Spleen (tissue), 7 donors: ENCODE measurements around the gene FLT3LG.

Source experiments
- CTCF ChIP-seq, 11 experiments: fragments of 200-600 bp in 7 of 11; fragments of 450-650 bp in 4 of 11; sonication (generic) in 4 of 11; IDR thresholded peaks in 8 of 11; conservative IDR thresholded peaks in 3 of 11; 1 replicate in 7 of 11; 2 replicates in 4 of 11; pipeline versions ENCODE4 v1.4.0 to v1.8.0; 2016 to 2021; ENCODE audit warnings: antibody characterized with exemption in 11 of 11, inconsistent platforms in 4 of 11, mild to moderate bottlenecking in 1 of 11
- POLR2A ChIP-seq, 3 donors: fragments of 450-650 bp; IDR thresholded peaks; one replicate each; pipeline ENCODE4 v1.5.1; 2017; ENCODE audit warnings: antibody characterized with exemption in 3 of 3, mild to moderate bottlenecking in 1 of 3
- donor health status: DM: no; HTN: no; CAD: no; lungs with moderate emphysema.
- donor health status: DM: no; HTN: no; CAD: no.
- donor health status: DM: no; HTN: no; CAD: no.

- no peak for TF ChIP-seq CTCF (IDR thresholded peaks at IDR 0.05 in 8 of 11, conservative IDR thresholded peaks at IDR 0.05 in 3 of 11)
- TF ChIP-seq POLR2A (IDR thresholded peaks at IDR 0.05), result no peak
Observed at GRCh38 chr19:49528211-49528771, 54.3 kb downstream of the FLT3LG start.
